GF-D8 (cell line): Measurements from ENCODE around the gene C1orf52.

Experiments
- DNase-seq: peaks from one replicate; lab custom pipeline; 2025; lab: John Stamatoyannopoulos, UW

The C1orf52 gene

GRCh38 chr1:85230305-85230977 is 29.0 kb downstream of the C1orf52 start:
- DNase-seq: no peak

GRCh38 chr1:85229574-85230097 is 29.8 kb downstream of the C1orf52 start:
- no peak for DNase-seq

GRCh38 chr1:85228972-85229371 is 30.5 kb downstream of the C1orf52 start:
- DNase-seq: no peak

DNA sequence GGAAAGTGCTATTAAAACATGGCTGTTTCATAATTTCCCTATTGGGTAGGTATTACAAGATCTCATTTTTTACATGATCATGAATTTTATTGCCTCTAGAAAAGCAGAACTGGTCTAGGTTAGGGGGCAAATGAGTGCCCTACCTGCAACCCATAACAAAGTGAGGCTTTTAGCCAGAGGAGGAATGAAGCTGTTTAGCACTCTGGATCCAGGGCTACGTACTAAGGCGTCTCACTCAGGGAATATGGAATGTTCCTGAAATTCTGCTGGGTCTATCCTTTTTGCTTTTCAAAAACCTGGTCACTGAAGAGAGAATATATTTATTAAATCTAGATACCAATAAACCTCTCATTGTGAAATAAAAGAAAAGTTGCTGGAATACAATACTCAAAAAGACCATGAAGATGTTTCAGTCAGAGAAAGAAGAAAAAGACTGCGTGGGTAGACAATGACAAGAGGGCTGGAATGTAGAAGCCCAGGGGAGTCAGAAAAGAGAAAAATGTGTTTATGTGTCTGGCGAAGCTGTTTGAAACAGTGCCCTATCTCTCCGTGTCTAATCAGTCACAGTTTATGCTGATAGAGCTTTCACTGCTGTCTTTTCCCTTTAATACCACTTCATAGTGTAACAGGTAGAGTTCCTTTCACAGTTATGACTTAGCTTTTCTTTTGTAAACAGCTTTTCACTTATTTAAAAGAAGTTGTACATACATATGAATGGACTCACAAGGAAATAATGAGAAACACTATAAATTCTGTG is 33.7 kb downstream of the C1orf52 start:
- no peak for DNase-seq

- no peak for DNase-seq
Measured at GRCh38 chr1:85224734-85225623, 34.5 kb downstream of the C1orf52 start.

GRCh38 chr1:85224295-85224694 is 35.2 kb downstream of the C1orf52 start:
- DNase-seq: no peak

- DNase-seq: no peak
Measured at GRCh38 chr1:85223334-85223733, 36.1 kb downstream of the C1orf52 start.

DNA sequence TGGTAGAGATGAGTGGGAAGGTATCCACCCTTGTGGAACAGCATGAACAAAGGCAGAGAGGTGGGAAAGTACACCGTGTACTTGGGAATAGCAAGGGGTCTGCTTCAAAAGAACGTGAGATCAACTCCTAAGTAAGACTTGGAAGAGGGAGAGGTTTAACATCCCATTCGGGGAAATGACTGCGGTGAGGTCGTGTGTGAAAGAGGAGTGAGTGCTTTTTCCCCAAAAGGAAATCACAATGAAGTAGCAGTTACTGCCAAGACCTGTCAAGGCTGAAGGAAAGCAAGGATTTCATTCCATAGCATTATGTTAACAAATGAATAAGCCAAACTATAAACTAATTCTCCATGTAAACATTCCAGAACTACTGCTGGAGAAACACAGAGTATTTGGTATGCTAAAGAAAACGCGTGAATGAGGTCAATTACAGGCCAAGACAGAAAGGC is 38.7 kb downstream of the C1orf52 start:
- DNase-seq: no peak

DNA sequence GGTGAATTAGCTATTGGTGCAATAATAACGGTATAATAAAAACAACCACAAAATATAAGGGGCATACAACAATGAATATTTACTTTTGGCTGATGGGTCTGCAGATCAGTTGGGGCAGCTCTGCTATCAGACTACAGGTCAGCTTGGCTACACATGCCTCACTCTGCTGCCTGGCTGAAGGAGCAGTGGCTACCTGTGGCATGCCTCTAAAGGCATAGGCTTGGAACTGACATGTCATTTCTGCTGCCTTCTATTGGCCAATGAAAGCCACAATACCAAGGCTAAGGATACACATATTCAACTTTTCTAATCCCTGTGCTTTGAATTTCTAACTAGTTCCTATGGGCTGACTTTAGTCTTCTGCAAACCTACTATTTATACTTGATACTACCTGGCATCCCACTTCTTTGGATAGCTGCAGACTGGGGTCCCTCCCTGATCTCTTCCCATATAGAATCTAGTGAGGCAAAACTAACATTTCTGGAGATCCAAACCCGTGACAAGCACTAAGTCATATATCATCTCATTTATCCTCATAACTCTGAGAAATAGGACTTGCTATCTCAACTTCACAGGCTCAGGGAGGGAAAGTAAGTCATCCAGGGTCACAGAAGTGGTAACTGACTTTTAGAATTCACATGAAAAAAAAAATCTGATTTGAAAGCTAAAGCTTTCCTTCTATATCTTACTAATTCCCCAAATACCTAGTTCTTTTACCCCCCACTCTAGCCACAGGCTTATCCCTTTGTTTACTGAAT is 39.4 kb downstream of the C1orf52 start:
- no peak for DNase-seq

DNA sequence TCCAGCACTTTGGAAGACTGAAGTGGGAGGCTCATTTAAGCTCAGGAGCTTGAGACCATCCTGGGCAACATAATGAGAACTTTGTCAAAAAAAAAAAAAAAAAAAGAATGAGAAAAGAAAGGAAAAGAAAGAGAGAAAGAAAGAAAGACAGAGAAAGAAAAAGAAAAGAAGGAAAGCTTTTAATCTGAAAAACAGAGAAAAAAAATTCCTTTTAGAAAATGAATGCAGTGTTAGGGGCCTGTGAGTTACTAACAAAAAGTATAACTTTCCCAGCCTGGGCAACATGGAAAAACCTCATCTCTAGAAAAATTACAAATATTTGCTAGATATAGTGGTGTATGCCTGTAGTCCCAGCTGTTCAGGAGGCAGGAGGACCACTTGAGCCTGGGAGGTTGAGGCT is 42.8 kb downstream of the C1orf52 start:
- no peak for DNase-seq

GRCh38 chr1:85214654-85215053 is 44.8 kb downstream of the C1orf52 start:
- DNase-seq: no peak

- DNase-seq: no peak
Measured at GRCh38 chr1:85208488-85208887, 51.0 kb downstream of the C1orf52 start.

GRCh38 chr1:85203573-85204171 is 55.8 kb downstream of the C1orf52 start:
- DNase-seq: no peak

GRCh38 chr1:85202864-85203255 is 56.6 kb downstream of the C1orf52 start:
- DNase-seq: no peak

- DNase-seq: no peak
Measured at GRCh38 chr1:85202092-85202863, 57.2 kb downstream of the C1orf52 start.

GRCh38 chr1:85201340-85202091 is 57.9 kb downstream of the C1orf52 start:
- DNase-seq: no peak

DNA sequence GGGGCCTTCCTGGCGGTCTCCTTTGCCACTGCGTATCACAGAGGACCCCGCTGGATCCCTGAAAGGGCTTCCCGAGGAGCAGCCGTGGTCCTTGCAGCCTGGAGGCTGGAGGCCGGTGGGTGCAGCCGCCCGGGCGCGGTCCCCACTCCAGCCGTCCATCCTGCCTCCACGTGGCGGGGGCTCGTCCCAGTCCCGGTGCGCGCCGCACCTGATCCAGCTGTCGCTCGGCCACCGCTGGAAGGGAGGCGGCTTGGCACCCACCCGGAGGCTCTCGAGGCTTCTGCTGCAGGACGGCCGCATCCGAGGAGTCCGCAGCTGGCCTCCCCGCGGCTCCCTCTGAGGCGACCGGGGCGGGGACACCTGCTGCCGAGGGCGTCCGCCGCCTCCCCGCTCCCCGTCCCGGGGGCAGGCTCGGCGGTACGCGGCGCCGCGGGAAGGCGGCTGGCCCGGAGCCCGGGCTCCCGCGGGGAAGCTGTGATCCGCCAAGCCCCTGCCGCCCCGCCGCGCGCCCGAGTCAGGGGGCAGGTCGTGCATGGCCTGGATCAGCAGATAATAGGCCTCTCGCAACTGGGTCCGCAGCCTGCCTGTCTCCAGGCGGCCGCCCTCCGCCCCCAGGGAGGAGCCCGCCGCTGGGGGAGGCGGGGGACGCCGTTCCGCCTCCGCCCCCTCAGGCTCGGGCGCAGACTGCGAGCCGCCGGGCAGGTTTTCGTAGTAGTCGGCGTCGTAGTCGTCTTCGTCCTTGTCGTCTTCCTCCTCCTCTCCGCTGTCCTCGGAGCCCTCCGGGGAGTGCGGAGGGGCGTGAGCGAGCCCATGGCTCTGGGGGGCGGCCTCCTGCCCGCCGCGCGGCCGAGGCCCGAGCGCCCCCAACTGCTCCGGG is 58.8 kb downstream of the C1orf52 start, which contains the start of gene SYDE2:
SYDE2 (minus strand) TSS at position 554 of the 877 bp plus-strand sequence; CDS start at position 534, 20 bp downstream.
- no peak for DNase-seq
